Muscle of arm (tissue), 12 donors: Measurements from ENCODE around the gene RAB25. TPM values are rescaled to one million over a fixed set of nuclear protein-coding genes. Genes with fewer than 3 reads are reported as not detected.
"Not testable (repeated sequence)": the region's sequence is repeated elsewhere in the genome, so short reads cannot be mapped to it uniquely, and the experiment has no call there.

Source experiments
- DNase-seq: peaks from one replicate; pipeline ENCODE4 v3.0.0-alpha.2; 2013
- polyA plus RNA-seq, 12 donors: library from polyadenylated mRNA; unstranded; fragments of 120-200 nt; gene quantifications; one replicate each; pipeline ENCODE4 v1.2.1, GENCODE V29; 2013; ENCODE audit not compliant: insufficient read length in 12 of 12

Gene RAB25
- polyA plus RNA-seq, 12 donors: 0.18 to 39.5 (median 0.65) TPM; not detected in 1

GRCh38 chr1:156115514-156116374 lies 54.8 kb downstream of the RAB25 start:
- peak; percentile 72 for DNase-seq

GRCh38 chr1:156116731-156117130 lies 55.8 kb downstream of the RAB25 start:
- not testable (repeated sequence) for DNase-seq

GRCh38 chr1:156117414-156118176 lies 56.6 kb downstream of the RAB25 start:
- DNase-seq: no peak

DNA sequence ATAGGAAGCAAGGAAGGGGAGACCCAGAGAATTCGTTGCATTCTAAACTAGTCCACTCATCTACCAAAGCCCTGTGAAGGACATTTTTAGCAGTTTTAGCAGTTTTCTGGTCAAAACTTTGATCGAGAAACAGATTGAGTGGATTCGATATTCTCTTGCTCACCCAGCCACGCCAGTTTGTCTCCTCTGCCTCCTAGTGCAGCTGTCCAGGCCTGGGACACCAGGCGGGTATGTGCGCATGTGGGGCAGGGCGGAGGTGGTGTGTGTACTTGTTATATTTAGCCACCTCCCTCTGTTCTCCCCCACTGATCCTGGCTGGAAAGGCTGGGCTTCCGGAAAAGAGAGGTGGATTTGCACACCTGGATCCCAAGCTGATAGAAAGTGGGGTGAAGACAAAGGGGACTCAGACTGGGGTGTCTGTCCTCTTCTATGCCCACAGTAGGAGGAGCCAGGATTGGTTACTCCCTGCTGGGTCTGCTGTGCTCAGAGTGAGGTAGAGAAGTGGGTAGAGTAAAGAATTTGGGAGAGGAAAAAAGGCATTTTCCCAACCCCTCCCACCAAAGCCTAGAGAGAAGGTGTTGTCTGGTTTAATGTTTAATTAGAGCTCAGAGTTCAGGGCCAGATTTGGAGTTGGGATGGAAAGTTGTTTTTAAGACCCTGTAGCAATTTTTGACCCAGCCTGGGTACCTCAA lies 57.4 kb downstream of the RAB25 start:
- DNase-seq: no peak

GRCh38 chr1:156119503-156120209 lies 58.7 kb downstream of the RAB25 start:
- DNase-seq: no peak

Other genes with a start within 250 kb of the RAB25 start
- 10 to 100 TPM in 11 of 12 donors, not detected in 1; 25.0 to 47.3 (median 33.2) TPM for gene GON4L, start 203.9 kb upstream of the RAB25 start, polyA plus RNA-seq
- gene SYT11, start 201.6 kb upstream of the RAB25 start, polyA plus RNA-seq: 100 to 1,000 TPM in 1 of 12 donors, 10 to 100 TPM in 11; 13.6 to 133 (median 16.9) TPM
- 10 to 100 TPM in 11 of 12 donors, not detected in 1; 17.7 to 33.4 (median 28.7) TPM for gene RIT1, start 149.8 kb upstream of the RAB25 start, polyA plus RNA-seq
- gene KHDC4, start 126.7 kb upstream of the RAB25 start, polyA plus RNA-seq: 10 to 100 TPM in 11 of 12 donors, not detected in 1; 25.3 to 71.3 (median 37.7) TPM
- gene RXFP4, start 119.5 kb upstream of the RAB25 start, polyA plus RNA-seq: under 1 TPM in 7 of 12 donors, not detected in 5; 0.12 to 0.62 (median 0.20) TPM
- gene ARHGEF2, start 82.6 kb upstream of the RAB25 start, polyA plus RNA-seq: 100 to 1,000 TPM; 119 to 396 (median 157) TPM
- 100 to 1,000 TPM in 11 of 12 donors, not detected in 1; 209 to 317 (median 230) TPM for gene SSR2, start 40.2 kb upstream of the RAB25 start, polyA plus RNA-seq
- gene UBQLN4, start 7.4 kb upstream of the RAB25 start, polyA plus RNA-seq: 10 to 100 TPM in 11 of 12 donors, not detected in 1; 40.2 to 55.3 (median 47.1) TPM
- gene LAMTOR2, start 6.4 kb upstream of the RAB25 start, polyA plus RNA-seq: 10 to 100 TPM in 11 of 12 donors, not detected in 1; 33.6 to 81.4 (median 36.4) TPM
- 100 to 1,000 TPM in 1 of 12 donors, 10 to 100 TPM in 11; 17.0 to 113 (median 23.9) TPM for gene MEX3A, start 21.3 kb downstream of the RAB25 start, polyA plus RNA-seq
- 100 to 1,000 TPM; 240 to 804 (median 293) TPM for gene LMNA, start 53.6 kb downstream of the RAB25 start, polyA plus RNA-seq
- 10 to 100 TPM in 2 of 12 donors, 1 to 10 TPM in 9, not detected in 1; 2.2 to 16.5 (median 3.4) TPM for gene SEMA4A, start 92.4 kb downstream of the RAB25 start, polyA plus RNA-seq
- gene SLC25A44, start 132.9 kb downstream of the RAB25 start, polyA plus RNA-seq: 10 to 100 TPM in 11 of 12 donors, not detected in 1; 10.5 to 15.8 (median 12.1) TPM
- 10 to 100 TPM in 11 of 12 donors, not detected in 1; 37.1 to 66.7 (median 40.6) TPM for gene PMF1, start 151.8 kb downstream of the RAB25 start, polyA plus RNA-seq
- 1 to 10 TPM in 6 of 12 donors, under 1 TPM in 4, not detected in 2; 0.38 to 4.8 (median 1.4) TPM for gene BGLAP, start 181.0 kb downstream of the RAB25 start, polyA plus RNA-seq
- 1 to 10 TPM in 11 of 12 donors, not detected in 1; 1.6 to 6.9 (median 3.6) TPM for gene PAQR6, start 186.9 kb downstream of the RAB25 start, polyA plus RNA-seq
- gene SMG5, start 221.7 kb downstream of the RAB25 start, polyA plus RNA-seq: 10 to 100 TPM in 11 of 12 donors, not detected in 1; 38.6 to 55.8 (median 48.6) TPM
- 10 to 100 TPM in 1 of 12 donors, 1 to 10 TPM in 10, not detected in 1; 3.5 to 17.4 (median 4.2) TPM for gene TMEM79, start 223.2 kb downstream of the RAB25 start, polyA plus RNA-seq
- gene GLMP, start 234.5 kb downstream of the RAB25 start, polyA plus RNA-seq: 10 to 100 TPM in 11 of 12 donors, not detected in 1; 12.7 to 57.9 (median 21.4) TPM
- under 1 TPM in 1 of 12 donors, not detected in 11; 0.27 TPM for gene VHLL, start 238.1 kb downstream of the RAB25 start, polyA plus RNA-seq